Duodenal mucosa (tissue), 2 donors: Measurements from ENCODE around the gene GLI1.

Source experiments
- H3K27ac ChIP-seq: one replicate; pipeline ENCODE4 v1.7.0; 2013; ENCODE audit warnings: low read depth, low read length
- H3K27me3 ChIP-seq, 2 donors: one replicate each; pipeline ENCODE4 v1.7.0; 2013; ENCODE audit warnings: low read length in 2 of 2, control low read depth in 1 of 2; ENCODE audit not compliant: insufficient read depth in 2 of 2, control insufficient read depth in 1 of 2
- H3K36me3 ChIP-seq, 2 donors: one replicate each; pipeline ENCODE4 v1.7.0; 2013; ENCODE audit warnings: low read length in 2 of 2, control low read depth in 1 of 2; ENCODE audit not compliant: insufficient read depth in 2 of 2, control insufficient read depth in 1 of 2
- H3K4me1 ChIP-seq, 2 donors: one replicate each; pipeline ENCODE4 v1.7.0; 2013; ENCODE audit warnings: low read length in 2 of 2, control low read depth in 1 of 2; ENCODE audit not compliant: insufficient read depth in 2 of 2, control insufficient read depth in 1 of 2
- H3K4me3 ChIP-seq, 2 donors: one replicate each; pipeline ENCODE4 v1.7.0; 2013; ENCODE audit warnings: low read length in 2 of 2, low read depth in 1 of 2
- H3K9ac ChIP-seq, 2 donors: one replicate each; pipeline ENCODE4 v1.7.0; 2013; ENCODE audit warnings: low read length in 2 of 2, low read depth in 1 of 2
- H3K9me3 ChIP-seq, 2 donors: one replicate each; pipeline ENCODE4 v1.7.0; 2013; ENCODE audit warnings: low read length in 2 of 2, control low read depth in 1 of 2; ENCODE audit not compliant: control insufficient read depth in 1 of 2

The GLI1 gene

DNA sequence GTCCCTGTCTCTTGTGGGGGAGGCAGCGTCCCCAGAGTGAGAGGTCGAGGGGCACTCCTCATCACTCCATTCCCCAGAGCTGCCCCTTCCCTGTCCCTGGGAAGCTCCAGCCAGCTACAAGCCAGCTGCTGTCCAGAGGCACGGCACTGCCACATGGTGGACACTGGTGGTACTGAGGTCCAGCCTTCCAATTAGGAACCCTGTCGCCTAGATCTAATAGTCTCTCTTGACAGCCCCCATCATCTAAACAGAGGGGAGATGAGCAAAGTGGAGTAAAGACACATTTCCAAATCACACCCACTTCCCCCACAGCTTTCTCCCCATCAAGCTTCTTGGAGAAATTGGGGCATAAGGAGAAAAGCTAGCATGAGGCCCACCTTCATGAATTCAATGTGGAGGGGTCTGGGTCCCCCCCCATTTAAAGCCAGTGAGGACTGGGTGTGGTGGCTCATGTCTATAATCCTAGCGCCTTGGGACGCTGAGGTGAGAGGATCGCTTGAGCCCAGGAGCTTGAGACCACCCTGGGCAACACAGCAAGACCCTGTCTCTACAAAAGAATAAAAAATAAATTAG, 6.6 kb upstream of the GLI1 start:
- Histone ChIP-seq H3K27me3 (peaks cover 0 to 2% of the 10 kb centered on the region in 2 donors), H3K27ac (no peak overlapping the region), H3K36me3 (no peaks in the 10 kb centered on the region), H3K9me3 (no peaks in the 10 kb centered on the region), H3K4me1 (peaks cover 7 to 10% of the 10 kb centered on the region in 2 donors), H3K4me3 (no peak overlapping the region), H3K9ac (no peak overlapping the region)

DNA sequence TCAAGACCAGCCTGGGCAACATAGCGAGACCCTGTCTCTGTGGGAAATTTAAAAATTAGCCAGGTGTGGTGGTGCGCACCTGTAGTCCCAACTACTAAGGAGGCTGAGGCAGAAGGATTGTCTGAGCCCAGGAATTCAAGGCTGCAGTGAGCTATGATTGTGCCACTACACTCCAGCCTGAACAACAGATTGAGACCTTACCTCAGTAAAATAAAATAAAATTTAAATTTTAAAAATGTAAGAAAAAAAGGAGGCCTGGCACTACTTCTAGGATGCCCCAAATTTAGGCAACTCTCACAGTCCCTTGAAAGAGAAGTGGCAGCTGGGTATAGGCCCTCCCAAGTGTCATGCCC, 5.4 kb upstream of the GLI1 start:
- H3K4me1 ChIP-seq = peaks cover 12 to 17% of the 10 kb centered on the region in 2 donors
- no peak overlapping the region for H3K27ac ChIP-seq
- no peak overlapping the region for H3K9ac ChIP-seq
- peaks cover 0 to 2% of the 10 kb centered on the region in 2 donors for H3K27me3 ChIP-seq
- H3K36me3 ChIP-seq = no peaks in the 10 kb centered on the region
- H3K4me3 ChIP-seq = no peak overlapping the region
- H3K9me3 ChIP-seq = no peaks in the 10 kb centered on the region

DNA sequence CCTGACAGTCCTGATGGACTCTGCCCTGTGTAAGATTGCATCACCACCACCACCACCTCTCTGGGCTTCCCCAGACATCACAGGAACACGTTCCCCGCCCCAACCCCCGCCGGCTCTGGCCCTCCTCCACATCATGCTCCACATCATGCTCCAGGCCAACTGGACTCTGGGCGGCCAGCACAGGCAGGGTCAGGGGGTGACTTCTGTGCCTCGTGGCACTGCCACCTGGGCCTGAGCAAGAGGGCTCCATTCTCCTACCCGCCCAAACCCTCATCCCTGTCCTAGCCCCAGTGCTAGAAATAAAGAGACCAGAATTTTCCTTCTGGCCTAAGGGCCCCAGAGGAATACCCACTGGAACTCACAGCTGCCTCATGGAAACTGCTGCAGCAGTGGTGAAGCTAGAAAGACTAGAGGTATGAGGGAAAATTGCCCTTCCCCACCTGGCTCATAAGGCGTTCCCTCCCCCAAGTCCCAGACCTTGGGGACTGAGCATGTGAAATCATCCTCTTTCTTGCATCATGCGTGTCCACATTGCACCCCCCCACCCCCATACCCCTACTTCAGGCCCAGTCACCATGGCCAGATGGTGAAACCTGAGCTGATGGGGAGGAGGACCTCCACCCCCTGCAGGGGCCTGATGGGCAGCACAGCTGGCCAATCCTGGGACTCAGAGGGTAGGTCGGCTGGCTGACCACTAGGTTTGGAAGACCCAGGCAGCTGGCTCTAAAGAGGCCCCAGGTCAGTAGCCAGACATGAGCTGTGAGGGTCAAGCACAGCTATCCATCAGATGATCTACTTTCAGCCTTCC, 4.8 kb upstream of the GLI1 start, which contains the start of gene INHBE:
Gene INHBE (plus strand): TSS at position 742 of the 808 bp plus-strand sequence. CDS start 230 bp downstream, outside the sequence.
- Histone ChIP-seq H3K27ac (no peak within 1 kb of the TSS), H3K36me3 (no peaks in the 10 kb centered on the region), H3K9ac (peak within 1 kb of the TSS in 1 of 2 donors; percentile 26), H3K27me3 (peaks cover 0 to 2% of the 10 kb centered on the region in 2 donors), H3K4me3 (peak within 1 kb of the TSS; percentile 17 to 46), H3K4me1 (peaks cover 12 to 19% of the 10 kb centered on the region in 2 donors), H3K9me3 (no peaks in the 10 kb centered on the region)

DNA sequence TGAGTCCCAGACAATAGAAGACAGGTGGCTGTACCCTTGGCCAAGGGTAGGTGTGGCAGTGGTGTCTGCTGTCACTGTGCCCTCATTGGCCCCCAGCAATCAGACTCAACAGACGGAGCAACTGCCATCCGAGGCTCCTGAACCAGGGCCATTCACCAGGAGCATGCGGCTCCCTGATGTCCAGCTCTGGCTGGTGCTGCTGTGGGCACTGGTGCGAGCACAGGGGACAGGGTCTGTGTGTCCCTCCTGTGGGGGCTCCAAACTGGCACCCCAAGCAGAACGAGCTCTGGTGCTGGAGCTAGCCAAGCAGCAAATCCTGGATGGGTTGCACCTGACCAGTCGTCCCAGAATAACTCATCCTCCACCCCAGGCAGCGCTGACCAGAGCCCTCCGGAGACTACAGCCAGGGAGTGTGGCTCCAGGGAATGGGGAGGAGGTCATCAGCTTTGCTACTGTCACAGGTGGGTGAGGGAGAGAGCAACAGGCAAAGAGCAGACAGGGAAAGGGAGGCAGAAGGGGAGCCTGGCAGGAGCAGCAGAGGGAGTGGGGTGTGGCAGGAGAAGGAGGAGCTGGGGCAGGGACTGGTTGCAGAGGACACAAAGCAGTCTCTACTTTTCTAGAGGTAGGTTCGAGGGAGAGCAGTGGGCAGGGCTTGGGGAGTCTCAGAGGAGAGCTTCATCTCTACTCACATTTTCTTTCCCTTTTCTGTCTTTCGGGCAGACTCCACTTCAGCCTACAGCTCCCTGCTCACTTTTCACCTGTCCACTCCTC, 4.0 kb upstream of the GLI1 start:
- H3K4me1 ChIP-seq = peaks cover 12 to 23% of the 10 kb centered on the region in 2 donors

DNA sequence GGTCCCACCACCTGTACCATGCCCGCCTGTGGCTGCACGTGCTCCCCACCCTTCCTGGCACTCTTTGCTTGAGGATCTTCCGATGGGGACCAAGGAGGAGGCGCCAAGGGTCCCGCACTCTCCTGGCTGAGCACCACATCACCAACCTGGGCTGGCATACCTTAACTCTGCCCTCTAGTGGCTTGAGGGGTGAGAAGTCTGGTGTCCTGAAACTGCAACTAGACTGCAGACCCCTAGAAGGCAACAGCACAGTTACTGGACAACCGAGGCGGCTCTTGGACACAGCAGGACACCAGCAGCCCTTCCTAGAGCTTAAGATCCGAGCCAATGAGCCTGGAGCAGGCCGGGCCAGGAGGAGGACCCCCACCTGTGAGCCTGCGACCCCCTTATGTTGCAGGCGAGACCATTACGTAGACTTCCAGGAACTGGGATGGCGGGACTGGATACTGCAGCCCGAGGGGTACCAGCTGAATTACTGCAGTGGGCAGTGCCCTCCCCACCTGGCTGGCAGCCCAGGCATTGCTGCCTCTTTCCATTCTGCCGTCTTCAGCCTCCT, 3.4 kb upstream of the GLI1 start:
- Histone ChIP-seq H3K9me3 (no peaks in the 10 kb centered on the region), H3K4me3 (peak overlapping the region; percentile 17 to 46), H3K27ac (no peak overlapping the region), H3K36me3 (no peaks in the 10 kb centered on the region), H3K4me1 (peaks cover 17 to 30% of the 10 kb centered on the region in 2 donors), H3K9ac (peak overlapping the region in 1 of 2 donors; percentile 26), H3K27me3 (peaks cover 5 to 11% of the 10 kb centered on the region in 2 donors)

More for the DNA sequence above, 4.0 kb upstream of the GLI1 start:
- Histone ChIP-seq H3K27me3 (peaks cover 0 to 4% of the 10 kb centered on the region in 2 donors), H3K9ac (peak overlapping the region in 1 of 2 donors; percentile 26), H3K27ac (no peak overlapping the region), H3K9me3 (no peaks in the 10 kb centered on the region), H3K4me3 (peak overlapping the region; percentile 17 to 46), H3K36me3 (no peaks in the 10 kb centered on the region)

DNA sequence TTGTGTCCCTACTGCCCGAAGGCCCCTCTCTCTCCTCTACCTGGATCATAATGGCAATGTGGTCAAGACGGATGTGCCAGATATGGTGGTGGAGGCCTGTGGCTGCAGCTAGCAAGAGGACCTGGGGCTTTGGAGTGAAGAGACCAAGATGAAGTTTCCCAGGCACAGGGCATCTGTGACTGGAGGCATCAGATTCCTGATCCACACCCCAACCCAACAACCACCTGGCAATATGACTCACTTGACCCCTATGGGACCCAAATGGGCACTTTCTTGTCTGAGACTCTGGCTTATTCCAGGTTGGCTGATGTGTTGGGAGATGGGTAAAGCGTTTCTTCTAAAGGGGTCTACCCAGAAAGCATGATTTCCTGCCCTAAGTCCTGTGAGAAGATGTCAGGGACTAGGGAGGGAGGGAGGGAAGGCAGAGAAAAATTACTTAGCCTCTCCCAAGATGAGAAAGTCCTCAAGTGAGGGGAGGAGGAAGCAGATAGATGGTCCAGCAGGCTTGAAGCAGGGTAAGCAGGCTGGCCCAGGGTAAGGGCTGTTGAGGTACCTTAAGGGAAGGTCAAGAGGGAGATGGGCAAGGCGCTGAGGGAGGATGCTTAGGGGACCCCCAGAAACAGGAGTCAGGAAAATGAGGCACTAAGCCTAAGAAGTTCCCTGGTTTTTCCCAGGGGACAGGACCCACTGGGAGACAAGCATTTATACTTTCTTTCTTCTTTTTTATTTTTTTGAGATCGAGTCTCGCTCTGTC, 2.7 kb upstream of the GLI1 start:
- Histone ChIP-seq H3K4me3 (no peak overlapping the region), H3K9me3 (no peaks in the 10 kb centered on the region), H3K27me3 (peaks cover 5 to 13% of the 10 kb centered on the region in 2 donors), H3K4me1 (peaks cover 19 to 34% of the 10 kb centered on the region in 2 donors), H3K27ac (no peak overlapping the region), H3K9ac (no peak overlapping the region), H3K36me3 (no peaks in the 10 kb centered on the region)

DNA sequence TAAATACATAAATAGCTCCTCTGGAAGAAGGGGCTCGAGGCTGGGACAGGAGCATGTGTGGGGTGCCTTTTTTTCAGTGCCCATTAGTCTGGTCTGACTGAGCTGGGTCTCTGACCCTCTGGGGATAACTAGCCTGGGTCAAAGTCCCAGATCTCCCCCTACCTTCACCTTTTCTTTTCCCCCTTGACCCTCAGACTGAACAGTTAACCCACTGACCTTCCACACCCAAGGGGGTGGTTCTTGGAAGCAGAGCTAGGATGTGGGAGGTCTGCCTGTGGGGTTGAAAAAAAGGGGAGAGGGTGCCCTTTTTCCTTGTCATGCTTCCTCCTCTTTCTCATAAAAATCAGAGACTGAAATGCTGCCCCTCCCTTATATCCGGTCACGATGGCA, 925 bp upstream of the GLI1 start:
- H3K27me3 ChIP-seq = peaks cover 5 to 13% of the 10 kb centered on the region in 2 donors
- peak overlapping the region; percentile 71 to 91 for H3K9ac ChIP-seq
- no peaks in the 10 kb centered on the region for H3K9me3 ChIP-seq
- no peaks in the 10 kb centered on the region for H3K36me3 ChIP-seq
- peak overlapping the region; percentile 23 for H3K27ac ChIP-seq
- peaks cover 19 to 36% of the 10 kb centered on the region in 2 donors for H3K4me1 ChIP-seq
- H3K4me3 ChIP-seq = peak overlapping the region; percentile 93 to 96

DNA sequence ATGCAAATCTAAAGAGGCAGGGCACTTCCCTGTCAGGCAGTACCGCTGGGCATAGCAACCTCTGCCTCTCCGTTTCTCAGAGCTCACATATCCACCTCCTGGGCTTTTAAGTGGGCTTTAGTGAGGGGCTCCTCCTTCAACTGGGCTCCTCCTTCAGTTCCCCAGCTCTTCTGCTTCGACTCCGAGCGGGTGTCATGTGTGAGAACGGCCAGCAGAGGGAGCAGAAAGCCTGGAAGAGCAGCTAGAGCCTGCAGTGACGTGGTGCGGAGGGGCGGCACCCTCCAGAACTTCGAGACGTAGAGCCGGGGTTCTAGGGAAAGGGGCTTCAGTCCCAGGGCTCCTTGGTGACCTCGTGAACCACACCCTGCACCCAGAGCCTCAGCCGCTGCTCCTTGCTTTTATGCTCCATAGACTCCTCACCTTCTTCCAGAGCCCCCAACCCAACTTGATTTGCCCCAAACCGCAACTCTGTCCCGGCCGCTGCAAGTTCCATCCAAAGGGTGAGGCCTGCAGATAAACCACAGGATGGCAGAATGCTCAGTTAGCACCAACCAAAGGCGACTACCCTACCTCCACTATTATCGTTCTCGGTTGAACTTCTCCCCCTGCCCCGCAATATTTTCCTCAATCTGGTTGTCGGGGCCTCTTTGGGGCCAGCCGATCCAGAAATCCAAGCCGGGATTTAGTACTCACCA, 383 bp upstream of the GLI1 start:
- Histone ChIP-seq H3K9ac (peak overlapping the region; percentile 71 to 91), H3K4me1 (peaks cover 19 to 40% of the 10 kb centered on the region in 2 donors), H3K4me3 (peak overlapping the region; percentile 93 to 96), H3K27me3 (peaks cover 5 to 13% of the 10 kb centered on the region in 2 donors), H3K9me3 (no peaks in the 10 kb centered on the region), H3K27ac (peak overlapping the region; percentile 30), H3K36me3 (no peaks in the 10 kb centered on the region)

DNA sequence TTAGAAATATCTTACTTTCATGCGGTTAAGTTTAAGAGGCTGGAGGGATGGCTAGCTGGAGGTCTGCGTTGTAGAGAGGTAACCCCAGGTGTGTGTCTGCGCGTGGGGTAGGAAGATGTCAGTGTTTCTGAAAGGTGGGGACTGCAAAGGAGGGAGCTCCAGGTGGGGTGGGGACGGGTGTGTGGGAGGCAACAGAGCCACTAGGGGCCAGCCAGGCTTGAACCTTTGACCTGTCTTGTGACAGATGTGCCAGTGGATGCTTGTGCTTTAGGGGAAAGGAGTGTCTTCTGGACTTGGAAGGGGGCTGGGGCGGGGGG, 841 bp downstream of the GLI1 start:
- H3K9ac ChIP-seq = no peak overlapping the region

More for the DNA sequence above, 841 bp downstream of the GLI1 start:
- H3K27me3 ChIP-seq = peaks cover 5 to 13% of the 10 kb centered on the region in 2 donors
- H3K9me3 ChIP-seq = no peaks in the 10 kb centered on the region
- no peaks in the 10 kb centered on the region for H3K36me3 ChIP-seq
- H3K4me3 ChIP-seq = peak overlapping the region; percentile 12 to 62
- no peak overlapping the region for H3K27ac ChIP-seq
- H3K4me1 ChIP-seq = peaks cover 19 to 37% of the 10 kb centered on the region in 2 donors
